ENCODE measurements around the gene GGNBP2.
"Not testable (repeated sequence)": the region's sequence is repeated elsewhere in the genome, so short reads cannot be mapped to it uniquely, and the experiment has no call there.

Gene GGNBP2, protein sequence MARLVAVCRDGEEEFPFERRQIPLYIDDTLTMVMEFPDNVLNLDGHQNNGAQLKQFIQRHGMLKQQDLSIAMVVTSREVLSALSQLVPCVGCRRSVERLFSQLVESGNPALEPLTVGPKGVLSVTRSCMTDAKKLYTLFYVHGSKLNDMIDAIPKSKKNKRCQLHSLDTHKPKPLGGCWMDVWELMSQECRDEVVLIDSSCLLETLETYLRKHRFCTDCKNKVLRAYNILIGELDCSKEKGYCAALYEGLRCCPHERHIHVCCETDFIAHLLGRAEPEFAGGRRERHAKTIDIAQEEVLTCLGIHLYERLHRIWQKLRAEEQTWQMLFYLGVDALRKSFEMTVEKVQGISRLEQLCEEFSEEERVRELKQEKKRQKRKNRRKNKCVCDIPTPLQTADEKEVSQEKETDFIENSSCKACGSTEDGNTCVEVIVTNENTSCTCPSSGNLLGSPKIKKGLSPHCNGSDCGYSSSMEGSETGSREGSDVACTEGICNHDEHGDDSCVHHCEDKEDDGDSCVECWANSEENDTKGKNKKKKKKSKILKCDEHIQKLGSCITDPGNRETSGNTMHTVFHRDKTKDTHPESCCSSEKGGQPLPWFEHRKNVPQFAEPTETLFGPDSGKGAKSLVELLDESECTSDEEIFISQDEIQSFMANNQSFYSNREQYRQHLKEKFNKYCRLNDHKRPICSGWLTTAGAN

GRCh38 chr17:36544307-36545076 is at the start of gene GGNBP2:
TSS of gene GGNBP2 (plus strand) at chr17:36544919. CDS start at chr17:36545725, 806 bp downstream.
- peak; percentile 86 for DNase-seq

- DNase-seq: no peak
These were observed 49.6 kb upstream of the GGNBP2 start for GRCh38 chr17:36495076-36495578.

- no peak for DNase-seq
These were observed 48.5 kb upstream of the GGNBP2 start for GRCh38 chr17:36496018-36496789.

DNA sequence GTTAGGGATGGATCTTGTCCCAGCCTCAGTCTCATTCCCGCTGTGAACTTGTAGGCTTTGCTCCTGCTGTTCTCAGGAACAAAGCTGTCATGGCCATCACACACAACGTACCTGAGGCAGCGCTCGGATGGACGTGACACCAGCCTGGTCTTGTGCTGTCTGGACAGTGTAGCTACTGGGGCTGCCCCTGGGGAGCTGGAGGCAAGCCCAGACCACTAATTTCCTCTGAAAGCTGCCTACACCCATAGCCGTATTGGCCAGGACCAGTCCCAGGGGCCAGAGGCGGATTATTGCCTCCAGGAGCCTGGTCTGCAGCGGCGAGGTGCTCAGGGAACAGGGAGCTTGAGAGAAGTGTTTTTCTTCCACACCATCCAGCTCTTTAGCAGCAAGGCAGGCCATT is 46.6 kb upstream of the GGNBP2 start:
- DNase-seq: no peak

GRCh38 chr17:36498560-36499300 is 46.0 kb upstream of the GGNBP2 start:
- DNase-seq: no peak

GRCh38 chr17:36500745-36501225 is 43.9 kb upstream of the GGNBP2 start:
- no peak for DNase-seq

GRCh38 chr17:36501351-36501750 is 43.4 kb upstream of the GGNBP2 start:
- no peak for DNase-seq

- no peak for DNase-seq
These were observed 42.8 kb upstream of the GGNBP2 start for GRCh38 chr17:36501963-36502362.

GRCh38 chr17:36503456-36504155 is 41.1 kb upstream of the GGNBP2 start:
- no peak for DNase-seq

GRCh38 chr17:36504156-36504545 is 40.6 kb upstream of the GGNBP2 start:
- no peak for DNase-seq

GRCh38 chr17:36505171-36505570 is 39.5 kb upstream of the GGNBP2 start:
- no peak for DNase-seq

DNA sequence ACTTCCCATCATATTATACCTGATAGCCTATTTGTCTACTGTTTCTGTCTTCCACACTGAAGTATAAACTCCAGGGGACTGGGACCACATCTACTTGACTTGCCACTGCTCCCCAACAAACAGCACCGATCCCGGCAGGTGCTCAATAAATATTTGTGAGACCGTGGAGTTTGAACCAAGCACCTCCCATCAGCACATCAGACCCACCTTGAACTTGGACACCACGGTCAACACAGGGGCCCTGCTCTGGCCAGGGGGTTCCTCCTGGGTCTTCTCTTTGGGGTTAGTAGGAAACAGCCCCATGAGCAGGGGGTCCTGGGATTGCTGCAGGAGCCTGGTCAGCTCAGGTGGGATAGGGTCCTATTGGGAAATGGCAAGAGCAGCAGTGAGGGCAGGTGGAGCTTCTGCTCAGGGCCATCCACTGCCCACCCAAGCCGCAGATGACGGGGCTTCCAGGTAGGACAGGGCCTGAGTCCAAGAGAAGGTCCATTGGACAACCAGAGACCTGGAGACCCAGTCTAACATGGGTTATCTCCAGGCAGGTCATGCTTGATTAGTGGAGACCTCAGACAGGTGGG is 38.4 kb upstream of the GGNBP2 start:
- no peak for DNase-seq

DNA sequence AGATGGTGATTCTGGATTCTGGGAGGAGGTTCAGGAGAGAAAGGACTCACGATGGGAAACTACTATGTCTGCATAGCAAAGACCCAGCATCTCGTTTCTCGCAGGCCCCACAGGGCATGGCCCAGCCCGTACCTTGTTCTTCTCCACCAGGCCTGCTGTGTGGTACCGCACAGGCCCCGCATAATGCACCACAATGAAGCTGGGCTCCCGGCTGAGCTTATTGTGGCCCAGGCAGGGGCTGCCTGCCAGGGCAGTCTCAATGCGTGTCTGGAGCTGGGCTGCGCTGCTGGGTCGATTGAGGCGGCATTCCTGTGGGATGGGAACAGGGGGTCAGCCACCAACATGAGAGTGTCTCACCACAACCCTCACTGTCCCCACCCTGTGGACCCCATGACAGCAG is 37.9 kb upstream of the GGNBP2 start:
- DNase-seq: no peak

DNA sequence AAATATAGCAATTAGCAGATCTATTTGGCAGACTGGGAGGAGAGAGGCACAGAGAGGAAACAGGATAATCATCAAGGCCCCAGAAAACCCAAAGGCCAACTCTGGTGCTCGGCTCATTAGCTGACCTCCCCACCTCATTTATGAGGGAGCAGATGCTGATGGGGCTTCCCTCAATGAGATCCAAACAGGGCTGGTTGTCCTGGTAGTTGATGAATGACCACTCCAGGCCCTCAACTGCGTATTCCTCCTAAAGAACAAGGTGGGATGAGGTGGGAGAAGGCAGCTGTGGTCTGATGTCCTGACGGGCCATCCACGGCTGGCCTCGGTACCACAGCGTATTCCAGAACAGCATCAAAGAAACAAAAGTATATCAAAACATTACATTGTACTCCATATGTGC is 37.5 kb upstream of the GGNBP2 start:
- no peak for DNase-seq

- DNase-seq: not testable (repeated sequence)
These were observed 36.3 kb upstream of the GGNBP2 start for GRCh38 chr17:36508439-36508838.

- no peak for DNase-seq
These were observed 35.3 kb upstream of the GGNBP2 start for GRCh38 chr17:36509272-36509985.

DNA sequence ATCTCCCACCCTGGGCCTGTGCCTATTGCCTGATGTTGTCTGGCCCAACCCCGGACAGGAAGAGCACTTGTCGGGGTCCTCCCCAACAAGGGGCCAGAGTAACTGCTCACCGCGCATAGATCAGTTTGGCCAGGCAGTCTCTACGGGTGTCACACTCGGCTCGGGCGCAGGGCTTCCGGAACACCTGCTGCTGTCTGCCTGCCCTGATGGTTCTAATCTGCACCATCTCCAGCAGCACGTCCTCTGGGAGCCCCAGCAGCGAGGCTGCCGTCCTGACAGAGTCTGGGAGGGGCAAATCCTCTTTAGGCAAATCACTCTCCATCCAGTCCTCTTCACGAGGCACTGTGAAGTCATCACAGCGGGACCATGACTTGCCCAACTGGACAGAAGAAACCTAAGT is 34.1 kb upstream of the GGNBP2 start:
- no peak for DNase-seq

DNA sequence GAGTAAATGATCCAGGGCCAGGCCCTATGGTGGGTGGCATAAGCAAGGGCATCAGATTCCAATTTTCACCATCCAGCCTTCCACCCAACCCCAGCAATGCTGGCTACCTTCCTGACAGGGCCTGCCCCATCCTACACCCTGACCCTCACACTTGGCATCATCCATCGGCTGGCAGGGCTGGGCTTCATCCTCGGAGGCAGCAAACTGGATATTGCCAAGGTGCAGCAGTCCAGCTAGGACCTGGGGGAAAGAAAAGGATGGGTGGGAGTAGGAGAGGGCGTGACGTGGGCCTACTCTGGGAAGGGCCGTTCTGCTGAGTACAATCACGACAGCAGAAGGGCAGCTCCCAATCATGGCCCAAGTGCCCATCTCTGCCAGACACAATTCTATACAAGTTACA is 33.5 kb upstream of the GGNBP2 start:
- DNase-seq: no peak

GRCh38 chr17:36512641-36513040 is 32.1 kb upstream of the GGNBP2 start:
- no peak for DNase-seq

DNA sequence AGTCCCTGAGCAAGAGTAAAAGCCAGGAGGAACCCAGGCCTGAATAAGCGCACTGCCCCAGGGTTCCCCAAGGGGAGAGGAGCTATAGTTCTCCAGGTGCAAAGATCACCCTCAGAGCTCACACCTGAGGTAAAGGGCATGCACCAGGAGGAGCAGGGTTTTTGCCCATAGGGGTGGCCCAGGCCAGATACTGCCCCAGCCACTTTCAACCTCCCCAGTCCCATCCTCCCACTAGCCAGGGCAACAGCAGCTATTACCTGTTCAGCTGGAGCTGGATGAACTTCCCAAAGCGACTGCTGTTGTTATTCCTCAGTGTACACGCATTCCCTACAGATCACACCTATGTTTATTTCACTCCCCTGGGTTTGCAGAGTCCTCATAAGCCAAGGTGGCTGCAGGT is 29.9 kb upstream of the GGNBP2 start:
- DNase-seq: no peak
